ENCODE data around the gene PDRG1. TPM values are rescaled to one million over a fixed set of nuclear protein-coding genes. Genes with fewer than 3 reads are reported as not detected.

The PDRG1 gene
- polyA plus RNA-seq, 2 of the 4 experiments (the other 2 are of a cell fraction), result 20.7 to 25.2 TPM

DNA sequence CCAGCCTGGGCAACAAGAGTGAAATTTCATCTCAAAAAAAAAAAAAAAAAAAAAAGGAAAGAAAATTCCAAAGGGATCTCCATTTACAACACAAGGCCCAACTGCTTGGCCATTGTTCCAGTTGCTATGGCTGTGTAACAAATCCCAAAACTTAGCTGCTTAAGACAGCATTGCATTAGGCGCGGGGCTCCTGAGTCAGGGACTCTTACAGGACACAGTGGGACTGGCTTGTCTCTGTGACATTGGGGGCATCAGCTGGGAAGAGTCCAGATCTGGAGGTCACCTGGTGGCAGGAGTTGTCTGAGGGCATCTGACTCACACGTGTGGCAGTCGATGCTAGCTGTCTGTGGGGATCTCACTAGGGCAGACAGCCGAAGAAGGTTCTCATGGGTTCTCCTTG, 45.8 kb downstream of the PDRG1 start:
- POLR2A ChIA-PET, result no interaction called here
- FAIRE-seq (no peak), DNase-seq (ENCODE audit: low read depth in 1 of 2, low spot score in 1 of 2) (no peak), ATAC-seq (no peak; a peak in 1 of 6 replicates)
- TF ChIP-seq E2F6 (IDR thresholded peaks at IDR 0.05; ENCODE audit: borderline replicate concordance, low read depth), result no peak
- no peak for TF ChIP-seq HDAC2 (IDR thresholded peaks at IDR 0.05)
- no peak for TF ChIP-seq ZFP36 (IDR thresholded peaks at IDR 0.05; ENCODE audit: borderline replicate concordance, partially characterized antibody)
- no peak for TF ChIP-seq JUNB (IDR thresholded peaks at IDR 0.05)
- no peak for TF ChIP-seq RNF2 (IDR thresholded peaks at IDR 0.05; ENCODE audit: borderline replicate concordance, low read depth)
- no peak for TF ChIP-seq POLR2A (IDR thresholded peaks at IDR 0.05; ENCODE audit: low read length)
- no peak for TF ChIP-seq MAX (IDR thresholded peaks at IDR 0.05)
- TF ChIP-seq HOXB13 (CRISPR knock-in tag; IDR thresholded peaks at IDR 0.05; ENCODE audit: low read depth), result no peak
- no peak for TF ChIP-seq KDM5A (IDR thresholded peaks at IDR 0.05)
- no peak for TF ChIP-seq MAZ (IDR thresholded peaks at IDR 0.05; ENCODE audit: borderline replicate concordance, low read depth, low read length)
- TF ChIP-seq, protein P1, sequence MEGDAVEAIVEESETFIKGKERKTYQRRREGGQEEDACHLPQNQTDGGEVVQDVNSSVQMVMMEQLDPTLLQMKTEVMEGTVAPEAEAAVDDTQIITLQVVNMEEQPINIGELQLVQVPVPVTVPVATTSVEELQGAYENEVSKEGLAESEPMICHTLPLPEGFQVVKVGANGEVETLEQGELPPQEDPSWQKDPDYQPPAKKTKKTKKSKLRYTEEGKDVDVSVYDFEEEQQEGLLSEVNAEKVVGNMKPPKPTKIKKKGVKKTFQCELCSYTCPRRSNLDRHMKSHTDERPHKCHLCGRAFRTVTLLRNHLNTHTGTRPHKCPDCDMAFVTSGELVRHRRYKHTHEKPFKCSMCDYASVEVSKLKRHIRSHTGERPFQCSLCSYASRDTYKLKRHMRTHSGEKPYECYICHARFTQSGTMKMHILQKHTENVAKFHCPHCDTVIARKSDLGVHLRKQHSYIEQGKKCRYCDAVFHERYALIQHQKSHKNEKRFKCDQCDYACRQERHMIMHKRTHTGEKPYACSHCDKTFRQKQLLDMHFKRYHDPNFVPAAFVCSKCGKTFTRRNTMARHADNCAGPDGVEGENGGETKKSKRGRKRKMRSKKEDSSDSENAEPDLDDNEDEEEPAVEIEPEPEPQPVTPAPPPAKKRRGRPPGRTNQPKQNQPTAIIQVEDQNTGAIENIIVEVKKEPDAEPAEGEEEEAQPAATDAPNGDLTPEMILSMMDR (IDR thresholded peaks at IDR 0.05), result no peak
- no peak for TF ChIP-seq ZNF302 (CRISPR knock-in tag; IDR thresholded peaks at IDR 0.05)
- TF ChIP-seq EHF (CRISPR knock-in tag; IDR thresholded peaks at IDR 0.05), result no peak
- TF ChIP-seq ATOH8 (CRISPR knock-in tag; IDR thresholded peaks at IDR 0.05; ENCODE audit: low read depth), result no peak
- no peak for TF ChIP-seq NPAS2 (CRISPR knock-in tag; IDR thresholded peaks at IDR 0.05; ENCODE audit: borderline replicate concordance)
- TF ChIP-seq CEBPB (IDR thresholded peaks at IDR 0.05), result no peak
- no peak for TF ChIP-seq FOSL2 (IDR thresholded peaks at IDR 0.05)
- no peak for TF ChIP-seq FOSL2 (CRISPR knock-in tag; IDR thresholded peaks at IDR 0.05)
- TF ChIP-seq, protein P2, sequence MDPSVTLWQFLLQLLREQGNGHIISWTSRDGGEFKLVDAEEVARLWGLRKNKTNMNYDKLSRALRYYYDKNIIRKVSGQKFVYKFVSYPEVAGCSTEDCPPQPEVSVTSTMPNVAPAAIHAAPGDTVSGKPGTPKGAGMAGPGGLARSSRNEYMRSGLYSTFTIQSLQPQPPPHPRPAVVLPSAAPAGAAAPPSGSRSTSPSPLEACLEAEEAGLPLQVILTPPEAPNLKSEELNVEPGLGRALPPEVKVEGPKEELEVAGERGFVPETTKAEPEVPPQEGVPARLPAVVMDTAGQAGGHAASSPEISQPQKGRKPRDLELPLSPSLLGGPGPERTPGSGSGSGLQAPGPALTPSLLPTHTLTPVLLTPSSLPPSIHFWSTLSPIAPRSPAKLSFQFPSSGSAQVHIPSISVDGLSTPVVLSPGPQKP (IDR thresholded peaks at IDR 0.05; ENCODE audit: low read depth, low read length), result no peak
- no peak for TF ChIP-seq PBX3 (IDR thresholded peaks at IDR 0.05)
- no peak for TF ChIP-seq CHD4 (IDR thresholded peaks at IDR 0.05; ENCODE audit: borderline replicate concordance)
- Histone ChIP-seq H3K9me3 (no peaks in the 10 kb centered on the region), H3K4me3 (no peak overlapping the region), H3K27ac (no peak overlapping the region), H3K4me2 (no peak overlapping the region), H3K4me1 (no peaks in the 10 kb centered on the region)
- CTCF ChIA-PET, result interaction anchor here (0.7 to 1.5 kb wide), 2 partner anchors 53 to 66 kb away, joined by 3 to 6 read pairs; no protein-coding TSS in a partner anchor
- 82% methylated on average over 5 of the region's 5 CpGs for WGBS (ENCODE audit: missing lambda C conversion rate)

GRCh38 chr20:31903627-31904386, 48.0 kb downstream of the PDRG1 start:
- WGBS (ENCODE audit: missing lambda C conversion rate), result 17% methylated on average over 1 of the region's 1 CpG
- ATAC-seq (no peak), FAIRE-seq (no peak), DNase-seq (ENCODE audit: low read depth in 1 of 2, low spot score in 1 of 2) (no peak)
- CTCF ChIA-PET, result interaction anchor here (0.6 kb wide), 1 partner anchor 443 kb away, joined by 3 read pairs; no protein-coding TSS in a partner anchor
- H3K4me2 ChIP-seq, result no peak overlapping the region
- H3K27ac ChIP-seq, result no peak overlapping the region
- H3K4me1 ChIP-seq, result no peaks in the 10 kb centered on the region
- POLR2A ChIA-PET, result no interaction called here
- no peak for TF ChIP-seq POLR2AphosphoS2 (conservative IDR thresholded peaks at IDR 0.05; ENCODE audit: low read length)
- H3K4me3 ChIP-seq, result no peak overlapping the region
- H3K9me3 ChIP-seq, result no peaks in the 10 kb centered on the region
